Rectal smooth muscle tissue (tissue), 1 donor: Measurements from ENCODE around the gene SPATA46.
"Not testable (repeated sequence)": the region's sequence is repeated elsewhere in the genome, so short reads cannot be mapped to it uniquely, and the experiment has no call there.

Experiments used
- H3K27ac ChIP-seq: one replicate; pipeline ENCODE4 v1.7.0; 2013; ENCODE audit warnings: low read depth, low read length, inconsistent platforms
- H3K27me3 ChIP-seq: one replicate; pipeline ENCODE4 v1.7.0; 2013; ENCODE audit warnings: low read length; ENCODE audit not compliant: control insufficient read depth, insufficient read depth
- H3K36me3 ChIP-seq: one replicate; pipeline ENCODE4 v1.7.0; 2013; ENCODE audit warnings: low read length; ENCODE audit not compliant: control insufficient read depth, insufficient read depth
- H3K4me1 ChIP-seq: one replicate; pipeline ENCODE4 v1.7.0; 2013; ENCODE audit warnings: low read length; ENCODE audit not compliant: control insufficient read depth, insufficient read depth
- H3K4me3 ChIP-seq: one replicate; pipeline ENCODE4 v1.7.0; 2013; ENCODE audit warnings: low read length
- H3K9ac ChIP-seq: one replicate; pipeline ENCODE4 v1.7.0; 2013; ENCODE audit warnings: low read length

SPATA46 gene, protein sequence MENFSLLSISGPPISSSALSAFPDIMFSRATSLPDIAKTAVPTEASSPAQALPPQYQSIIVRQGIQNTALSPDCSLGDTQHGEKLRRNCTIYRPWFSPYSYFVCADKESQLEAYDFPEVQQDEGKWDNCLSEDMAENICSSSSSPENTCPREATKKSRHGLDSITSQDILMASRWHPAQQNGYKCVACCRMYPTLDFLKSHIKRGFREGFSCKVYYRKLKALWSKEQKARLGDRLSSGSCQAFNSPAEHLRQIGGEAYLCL

GRCh38 chr1:162376691-162377090, at the start of gene SPATA46:
TSS of gene SPATA46 (minus strand) at chr1:162376854. CDS start at chr1:162376790, 64 bp downstream.
- no peak within 1 kb of the TSS for H3K9ac ChIP-seq
- no peaks in the 10 kb centered on the region for H3K27me3 ChIP-seq
- H3K36me3 ChIP-seq = no peaks in the 10 kb centered on the region
- no peaks in the 10 kb centered on the region for H3K4me1 ChIP-seq
- no peak within 1 kb of the TSS for H3K4me3 ChIP-seq
- H3K27ac ChIP-seq = no peak within 1 kb of the TSS

- Histone ChIP-seq H3K9ac (no peak overlapping the region), H3K27ac (no peak overlapping the region), H3K27me3 (no peaks in the 10 kb centered on the region), H3K4me1 (no peaks in the 10 kb centered on the region), H3K36me3 (no peaks in the 10 kb centered on the region), H3K4me3 (no peak overlapping the region)
Observed at GRCh38 chr1:162422662-162423375, 46.2 kb upstream of the SPATA46 start.

DNA sequence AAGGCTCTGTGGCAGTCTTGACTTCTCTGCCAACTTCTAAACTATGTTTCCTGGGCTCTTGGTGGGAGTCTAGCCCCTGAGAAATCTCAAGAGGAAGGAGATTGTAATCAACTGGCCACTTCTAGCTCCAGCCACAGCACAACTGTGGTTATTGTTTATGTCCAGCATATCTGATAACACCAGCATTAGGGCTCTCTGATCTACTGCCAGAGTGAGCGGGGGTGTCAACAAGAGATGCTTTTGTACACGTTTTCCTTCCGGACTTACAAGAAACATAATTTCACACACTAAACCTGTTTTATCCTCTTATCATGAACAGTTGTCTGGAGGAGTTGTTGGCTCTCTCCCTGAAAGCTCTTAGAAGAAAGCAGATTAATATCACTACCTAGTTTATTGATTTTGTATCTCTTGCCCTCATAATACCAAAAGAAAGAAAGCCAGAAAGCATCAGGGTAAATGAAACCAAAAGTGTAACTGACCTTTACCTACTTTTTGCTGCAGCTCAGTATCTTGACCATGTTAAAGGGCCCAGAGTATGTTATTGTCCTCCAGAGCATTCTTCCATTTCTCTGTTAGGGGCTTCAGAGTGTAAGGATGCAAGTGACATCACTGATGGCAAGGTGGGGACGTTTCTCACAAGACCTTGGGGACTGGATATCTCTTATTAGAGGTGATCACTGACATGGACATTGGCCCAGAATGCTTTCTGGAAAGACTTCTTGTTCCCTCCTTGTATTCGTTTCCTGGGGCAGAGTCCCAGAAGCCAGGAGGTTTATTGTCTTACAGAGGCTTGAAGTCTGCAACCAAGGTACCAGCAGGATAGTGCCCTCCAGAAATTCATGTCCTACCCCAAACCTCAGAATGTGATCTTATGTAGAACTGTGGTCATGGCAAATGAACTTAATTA, 44.9 kb upstream of the SPATA46 start:
- Histone ChIP-seq H3K27me3 (no peaks in the 10 kb centered on the region), H3K4me1 (no peaks in the 10 kb centered on the region), H3K4me3 (no peak overlapping the region), H3K9ac (no peak overlapping the region), H3K36me3 (no peaks in the 10 kb centered on the region), H3K27ac (no peak overlapping the region)

DNA sequence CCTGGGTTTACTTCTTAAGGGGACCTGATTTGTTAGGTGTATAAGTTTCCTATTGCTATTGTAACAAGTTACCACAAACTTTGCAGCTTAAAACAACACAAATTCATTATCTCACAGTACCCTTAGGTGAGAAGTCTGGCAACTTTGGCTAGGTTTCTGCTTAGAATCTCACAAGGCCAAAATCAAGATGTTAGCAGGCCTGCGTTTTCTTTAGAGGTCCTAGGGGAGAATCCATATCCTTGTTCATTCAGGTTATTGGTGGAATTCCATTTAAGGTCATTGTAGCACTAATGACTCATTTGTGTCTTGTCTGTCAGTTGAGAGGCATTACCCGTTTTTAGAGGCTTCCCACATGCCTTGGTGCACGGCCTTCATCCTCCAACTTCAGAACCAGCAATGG, 43.5 kb upstream of the SPATA46 start:
- Histone ChIP-seq H3K4me1 (no peaks in the 10 kb centered on the region), H3K27ac (no peak overlapping the region), H3K36me3 (no peaks in the 10 kb centered on the region), H3K4me3 (peak overlapping the region; percentile 52), H3K27me3 (no peaks in the 10 kb centered on the region), H3K9ac (no peak overlapping the region)

DNA sequence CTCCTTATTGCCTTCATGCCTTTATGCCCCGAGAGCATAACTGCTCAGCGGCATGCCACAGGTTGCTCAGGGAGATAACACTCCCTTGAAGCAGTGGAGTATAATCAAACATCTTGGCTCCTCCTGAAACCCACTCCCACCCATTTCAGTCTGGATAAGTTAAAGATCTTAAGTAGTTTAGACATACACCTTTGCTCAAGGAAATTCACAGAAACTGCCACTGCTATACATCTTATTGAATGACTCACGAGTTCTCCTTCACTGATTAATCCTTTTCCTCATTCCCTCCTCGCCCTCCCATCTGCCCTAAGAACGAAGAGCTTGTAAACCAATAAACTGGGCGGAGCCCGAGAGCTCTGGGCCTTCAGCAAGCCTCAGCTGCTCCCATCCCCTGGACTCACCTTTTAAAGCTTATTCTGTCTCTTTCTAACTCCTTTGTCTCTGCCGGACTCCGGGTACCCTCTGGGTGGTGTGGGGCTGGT, 42.8 kb upstream of the SPATA46 start:
- H3K4me3 ChIP-seq = peak overlapping the region; percentile 52
- H3K9ac ChIP-seq, H3K27me3 ChIP-seq, H3K27ac ChIP-seq, H3K36me3 ChIP-seq, H3K4me1 ChIP-seq: not testable (repeated sequence)

DNA sequence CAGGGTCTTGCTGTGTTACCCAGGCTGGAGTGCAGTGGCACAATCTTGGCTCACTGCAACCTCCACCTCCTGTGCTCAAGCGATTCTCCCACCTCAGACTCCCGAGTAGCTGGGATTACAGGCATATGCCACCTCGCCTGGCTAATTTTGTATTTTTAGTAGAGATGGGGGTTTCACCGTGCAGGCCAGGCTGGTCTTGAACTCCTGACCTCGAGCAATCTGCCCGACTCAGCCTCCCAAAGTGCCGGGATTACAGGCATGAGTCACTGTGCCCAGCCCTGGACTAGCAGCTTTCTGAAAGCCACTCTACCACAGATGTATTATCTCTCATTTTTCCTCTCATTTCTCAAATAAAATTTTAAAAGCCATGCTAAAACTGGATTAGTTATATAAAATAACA, 41.9 kb upstream of the SPATA46 start:
- H3K9ac ChIP-seq, H3K36me3 ChIP-seq, H3K4me3 ChIP-seq, H3K4me1 ChIP-seq, H3K27me3 ChIP-seq, H3K27ac ChIP-seq: not testable (repeated sequence)

DNA sequence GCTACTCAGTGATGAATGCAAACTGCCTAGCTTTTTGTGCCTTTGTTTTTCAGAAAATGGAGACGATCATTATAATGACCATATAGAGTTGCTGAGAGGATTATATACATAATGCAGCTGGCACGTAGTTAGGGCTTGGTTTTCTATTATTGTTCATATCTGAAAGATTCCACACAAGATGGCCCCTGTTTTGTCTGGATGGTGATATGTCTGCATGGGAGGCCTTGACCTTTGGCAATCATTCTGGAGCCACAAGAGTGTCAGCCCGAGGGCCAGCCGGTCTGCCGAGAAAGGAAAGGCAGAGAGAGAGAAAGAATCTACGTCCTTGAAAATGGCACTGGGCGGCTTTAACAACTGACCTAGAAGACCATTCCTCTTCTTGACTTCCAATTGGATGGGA, 41.0 kb upstream of the SPATA46 start:
- Histone ChIP-seq H3K36me3 (no peaks in the 10 kb centered on the region), H3K4me1 (no peaks in the 10 kb centered on the region), H3K27ac (no peak overlapping the region), H3K27me3 (no peaks in the 10 kb centered on the region), H3K9ac (no peak overlapping the region), H3K4me3 (no peak overlapping the region)

GRCh38 chr1:162416909-162417308, 40.3 kb upstream of the SPATA46 start:
- no peak overlapping the region for H3K27ac ChIP-seq
- no peaks in the 10 kb centered on the region for H3K27me3 ChIP-seq
- no peaks in the 10 kb centered on the region for H3K4me1 ChIP-seq
- H3K4me3 ChIP-seq = no peak overlapping the region
- no peaks in the 10 kb centered on the region for H3K36me3 ChIP-seq
- H3K9ac ChIP-seq = no peak overlapping the region

GRCh38 chr1:162416215-162416614, 39.6 kb upstream of the SPATA46 start:
- Histone ChIP-seq H3K4me1 (no peaks in the 10 kb centered on the region), H3K27ac (no peak overlapping the region), H3K27me3 (no peaks in the 10 kb centered on the region), H3K36me3 (no peaks in the 10 kb centered on the region), H3K9ac (no peak overlapping the region), H3K4me3 (no peak overlapping the region)

DNA sequence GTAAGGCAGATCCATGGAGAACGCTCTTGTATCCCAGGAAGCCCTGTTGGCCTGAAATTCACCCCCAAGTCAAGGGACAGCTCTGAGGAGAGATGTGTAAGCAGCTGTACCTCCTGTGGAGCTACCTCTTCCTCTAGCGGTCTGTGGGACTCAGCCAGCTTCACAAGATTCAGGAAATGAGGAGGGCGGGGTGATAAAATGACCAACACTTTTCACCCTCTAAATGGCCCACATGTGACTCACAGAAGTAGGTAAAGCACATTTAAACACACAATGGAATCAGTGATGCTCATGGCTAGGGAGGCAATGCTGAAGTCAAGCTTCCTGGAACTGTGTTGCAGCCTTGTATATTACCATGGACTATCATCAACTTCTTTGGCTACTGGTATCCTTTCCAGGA, 35.3 kb upstream of the SPATA46 start, which contains the start of gene SH2D1B:
Gene SH2D1B, minus strand, starts transcription at position 135 of the 400 bp plus-strand sequence. Its CDS starts 120 bp downstream, at position 15.
- no peak within 1 kb of the TSS for H3K9ac ChIP-seq
- no peaks in the 10 kb centered on the region for H3K36me3 ChIP-seq
- no peaks in the 10 kb centered on the region for H3K4me1 ChIP-seq
- no peak within 1 kb of the TSS for H3K27ac ChIP-seq
- no peak within 1 kb of the TSS for H3K4me3 ChIP-seq
- H3K27me3 ChIP-seq = no peaks in the 10 kb centered on the region

DNA sequence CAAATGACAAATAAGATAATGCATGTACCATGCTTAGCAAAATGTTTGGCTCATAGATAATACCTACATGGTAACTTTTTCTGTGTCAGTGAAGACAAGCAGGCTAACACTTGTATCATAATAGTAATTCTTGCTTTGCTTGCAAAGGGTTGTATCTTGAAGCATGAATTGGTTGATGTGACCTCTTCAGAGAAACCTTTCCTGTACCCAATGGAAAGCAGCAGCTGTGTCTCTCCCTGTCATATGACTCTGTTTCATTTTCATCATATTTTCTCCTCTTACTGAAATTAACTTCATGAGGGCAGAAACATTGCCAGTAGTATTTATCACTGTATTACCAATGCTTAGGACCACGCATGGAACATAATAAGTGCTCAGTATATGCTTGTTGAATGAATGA, 30.9 kb upstream of the SPATA46 start:
- no peak overlapping the region for H3K9ac ChIP-seq
- no peaks in the 10 kb centered on the region for H3K4me1 ChIP-seq
- H3K4me3 ChIP-seq = no peak overlapping the region
- H3K36me3 ChIP-seq = no peaks in the 10 kb centered on the region
- no peaks in the 10 kb centered on the region for H3K27me3 ChIP-seq
- H3K27ac ChIP-seq = no peak overlapping the region

DNA sequence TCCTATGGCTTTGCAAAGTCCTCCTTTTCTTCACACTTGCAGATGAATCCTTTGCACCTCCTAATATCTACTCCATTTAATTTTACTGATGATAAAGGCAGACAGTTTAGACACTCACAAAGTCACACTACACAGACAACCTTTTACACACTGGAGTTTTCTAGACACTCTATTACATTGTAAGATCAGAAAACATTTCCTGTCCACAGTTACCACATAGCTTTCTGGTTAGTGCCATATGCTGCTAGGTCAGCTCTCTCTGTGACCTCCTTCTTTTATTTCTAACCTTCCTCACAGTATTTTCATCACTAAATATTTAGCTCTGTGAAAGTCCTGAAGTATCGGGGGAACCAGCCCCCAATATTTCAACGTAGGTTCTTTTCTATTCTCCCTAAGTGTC, 30.2 kb upstream of the SPATA46 start:
- no peak overlapping the region for H3K27ac ChIP-seq
- no peaks in the 10 kb centered on the region for H3K4me1 ChIP-seq
- no peak overlapping the region for H3K9ac ChIP-seq
- no peak overlapping the region for H3K4me3 ChIP-seq
- H3K27me3 ChIP-seq = no peaks in the 10 kb centered on the region
- no peaks in the 10 kb centered on the region for H3K36me3 ChIP-seq
